Thoracic aorta (tissue), 2 donors: ENCODE results near the gene CPNE2. TPM values are rescaled to one million over a fixed set of nuclear protein-coding genes. Genes with fewer than 3 reads are reported as not detected.

Experiments used
- ATAC-seq: fragments of 150-250 bp; one replicate; pipeline ENCODE4 v1.8.0; 2017; ENCODE audit warnings: low read depth; ENCODE audit not compliant: insufficient number of reproducible peaks, low FRiP score
- DNase-seq: peaks from one replicate; pipeline ENCODE4 v3.0.0-alpha.2; 2020; ENCODE audit warnings: low spot score
- H3K27ac ChIP-seq, 2 donors: fragments of 200-600 bp; sonication (generic); 1 replicate in 1 of 2; 2 replicates in 1 of 2; pipeline ENCODE4 v1.5.1; 2016; ENCODE audit warnings: mild to moderate bottlenecking in 2 of 2, moderate library complexity in 2 of 2
- H3K27me3 ChIP-seq: fragments of 200-600 bp; sonication (generic); replicated peaks from 2 replicates; pipeline ENCODE4 v1.6.0; 2016; ENCODE audit warnings: mild to moderate bottlenecking; ENCODE audit not compliant: insufficient read depth
- H3K36me3 ChIP-seq: fragments of 200-600 bp; sonication (generic); one replicate; pipeline ENCODE4 v1.5.1; 2016
- H3K4me1 ChIP-seq, 2 donors: fragments of 200-600 bp; sonication (generic); 1 replicate in 1 of 2; 2 replicates in 1 of 2; pipeline versions ENCODE4 v1.5.1 to v1.6.0; 2016; ENCODE audit warnings: low read depth in 2 of 2, mild to moderate bottlenecking in 1 of 2; ENCODE audit not compliant: control insufficient read depth in 1 of 2
- H3K4me3 ChIP-seq: fragments of 200-600 bp; sonication (generic); 2 replicates; pipeline ENCODE4 v1.5.1; 2016; ENCODE audit warnings: mild to moderate bottlenecking
- H3K9me3 ChIP-seq: fragments of 200-600 bp; sonication (generic); 2 replicates; pipeline ENCODE4 v1.5.1; 2016
- total RNA-seq, 2 donors: library from RNA; depleted of rRNA; stranded (reverse); fragments of >200 nt; gene quantifications; one replicate each; pipeline versions ENCODE4 v1.1.0 to v1.2.3, GENCODE V29; 2016
- TF ChIP-seq, protein P1 (sequence below): fragments of 200-600 bp; sonication (generic); IDR thresholded peaks from one replicate; pipeline ENCODE4 v1.5.1; 2019; ENCODE audit warnings: antibody characterized with exemption

Gene CPNE2
- total RNA-seq, 2 donors from 2014 or later = 28.3 to 47.4 TPM

DNA sequence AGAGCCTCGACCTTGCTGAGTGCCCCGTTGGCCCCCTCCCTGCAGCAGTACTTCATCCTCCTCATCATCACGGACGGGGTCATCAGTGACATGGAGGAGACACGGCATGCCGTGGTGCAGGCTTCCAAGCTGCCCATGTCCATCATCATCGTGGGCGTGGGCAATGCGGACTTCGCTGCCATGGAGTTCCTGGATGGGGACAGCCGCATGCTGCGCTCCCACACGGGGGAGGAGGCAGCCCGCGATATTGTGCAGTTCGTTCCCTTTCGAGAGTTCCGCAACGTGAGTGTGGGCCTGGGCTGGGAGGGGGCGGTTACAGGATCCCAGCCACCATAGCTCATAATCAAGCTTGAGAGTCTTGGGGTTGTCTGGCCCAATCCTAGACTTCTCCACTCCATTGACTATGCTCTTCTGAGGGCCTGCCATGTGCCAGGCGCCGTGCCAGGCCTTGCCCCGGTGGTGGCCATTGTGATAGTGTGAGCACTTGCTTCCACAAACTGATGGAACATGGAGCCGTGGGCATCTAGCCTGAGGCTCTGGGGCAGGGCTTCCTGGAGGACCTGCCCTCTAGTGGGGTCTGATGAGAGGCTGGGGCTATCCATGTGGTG, 53.8 kb downstream of the CPNE2 start:
- H3K36me3 ChIP-seq = no peaks in the 10 kb centered on the region
- H3K4me3 ChIP-seq = no peak overlapping the region
- H3K9me3 ChIP-seq = no peaks in the 10 kb centered on the region
- no peaks in the 10 kb centered on the region for H3K27me3 ChIP-seq
- DNase-seq (no peak), ATAC-seq (no peak)
- no peaks in the 10 kb centered on the region for H3K4me1 ChIP-seq
- H3K27ac ChIP-seq = no peak overlapping the region
- TF ChIP-seq, protein P1, sequence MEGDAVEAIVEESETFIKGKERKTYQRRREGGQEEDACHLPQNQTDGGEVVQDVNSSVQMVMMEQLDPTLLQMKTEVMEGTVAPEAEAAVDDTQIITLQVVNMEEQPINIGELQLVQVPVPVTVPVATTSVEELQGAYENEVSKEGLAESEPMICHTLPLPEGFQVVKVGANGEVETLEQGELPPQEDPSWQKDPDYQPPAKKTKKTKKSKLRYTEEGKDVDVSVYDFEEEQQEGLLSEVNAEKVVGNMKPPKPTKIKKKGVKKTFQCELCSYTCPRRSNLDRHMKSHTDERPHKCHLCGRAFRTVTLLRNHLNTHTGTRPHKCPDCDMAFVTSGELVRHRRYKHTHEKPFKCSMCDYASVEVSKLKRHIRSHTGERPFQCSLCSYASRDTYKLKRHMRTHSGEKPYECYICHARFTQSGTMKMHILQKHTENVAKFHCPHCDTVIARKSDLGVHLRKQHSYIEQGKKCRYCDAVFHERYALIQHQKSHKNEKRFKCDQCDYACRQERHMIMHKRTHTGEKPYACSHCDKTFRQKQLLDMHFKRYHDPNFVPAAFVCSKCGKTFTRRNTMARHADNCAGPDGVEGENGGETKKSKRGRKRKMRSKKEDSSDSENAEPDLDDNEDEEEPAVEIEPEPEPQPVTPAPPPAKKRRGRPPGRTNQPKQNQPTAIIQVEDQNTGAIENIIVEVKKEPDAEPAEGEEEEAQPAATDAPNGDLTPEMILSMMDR = no peak

GRCh38 chr16:57146735-57147134, 54.4 kb downstream of the CPNE2 start:
- Histone ChIP-seq H3K36me3 (no peaks in the 10 kb centered on the region), H3K4me1 (no peaks in the 10 kb centered on the region), H3K27ac (no peak overlapping the region), H3K4me3 (no peak overlapping the region), H3K9me3 (no peaks in the 10 kb centered on the region), H3K27me3 (no peaks in the 10 kb centered on the region)
- DNase-seq (no peak), ATAC-seq (no peak)
- TF ChIP-seq, protein P1 = no peak

- no peak for ATAC-seq
- H3K4me3 ChIP-seq = no peak overlapping the region
- no peak for DNase-seq
- H3K4me1 ChIP-seq = no peaks in the 10 kb centered on the region
- no peaks in the 10 kb centered on the region for H3K9me3 ChIP-seq
- H3K36me3 ChIP-seq = no peaks in the 10 kb centered on the region
- H3K27me3 ChIP-seq = no peaks in the 10 kb centered on the region
- TF ChIP-seq, protein P1 = no peak
- H3K27ac ChIP-seq = no peak overlapping the region
Measured at GRCh38 chr16:57147381-57148221, 55.2 kb downstream of the CPNE2 start.

- H3K27ac ChIP-seq = no peak overlapping the region
- ATAC-seq = no peak
- no peak for DNase-seq
Measured at GRCh38 chr16:57148481-57148880, 56.1 kb downstream of the CPNE2 start.

GRCh38 chr16:57149391-57149790, 57.0 kb downstream of the CPNE2 start:
- TF ChIP-seq, protein P1 = no peak
- peaks cover 10% of the 10 kb centered on the region for H3K36me3 ChIP-seq
- H3K27ac ChIP-seq = no peak overlapping the region
- H3K4me1 ChIP-seq = no peaks in the 10 kb centered on the region
- ATAC-seq (no peak), DNase-seq (no peak)
- no peaks in the 10 kb centered on the region for H3K9me3 ChIP-seq
- no peak overlapping the region for H3K4me3 ChIP-seq
- no peaks in the 10 kb centered on the region for H3K27me3 ChIP-seq

More at GRCh38 chr16:57148481-57148880, 56.1 kb downstream of the CPNE2 start:
- Histone ChIP-seq H3K4me3 (no peak overlapping the region), H3K36me3 (peaks cover 4% of the 10 kb centered on the region), H3K27me3 (no peaks in the 10 kb centered on the region), H3K9me3 (no peaks in the 10 kb centered on the region), H3K4me1 (no peaks in the 10 kb centered on the region)
- TF ChIP-seq, protein P1 = no peak
